Uterus (tissue), 2 donors: ENCODE results near the gene DSG4.

ENCODE experiments used
- POLR2A ChIP-seq, 2 donors: fragments of 450-650 bp; IDR thresholded peaks; one replicate each; pipeline ENCODE4 v1.6.1; 2016; ENCODE audit warnings: antibody characterized with exemption in 2 of 2, mild to moderate bottlenecking in 1 of 2, moderate library complexity in 1 of 2
- TF ChIP-seq, protein P1 (sequence below), 4 experiments: fragments of 200-600 bp in 2 of 4; fragments of 450-650 bp in 2 of 4; sonication (generic) in 2 of 4; IDR thresholded peaks; one replicate each; pipeline ENCODE4 v1.5.1; 2016 to 2019; ENCODE audit warnings: antibody characterized with exemption in 4 of 4, mild to moderate bottlenecking in 2 of 4, moderate library complexity in 1 of 4

DNA sequence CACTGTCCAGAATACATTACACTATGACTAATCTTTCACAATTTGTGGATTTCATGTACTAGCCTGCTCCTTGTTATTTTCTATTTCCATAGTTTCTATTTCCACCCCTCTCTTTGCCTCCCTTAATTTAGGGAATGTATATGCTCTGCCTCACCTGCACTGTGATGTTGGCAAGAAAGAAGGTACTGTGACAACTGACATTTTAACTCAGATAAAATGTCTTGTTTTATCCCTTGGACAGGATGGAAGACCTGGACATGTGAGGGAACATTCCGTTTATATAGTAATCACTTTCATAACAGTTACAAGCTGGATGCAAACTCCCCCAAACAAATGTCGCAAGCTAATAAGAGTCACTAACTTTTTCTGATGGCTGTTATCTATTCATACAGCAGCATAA, 49.4 kb downstream of the DSG4 start:
- TF ChIP-seq, protein P1, sequence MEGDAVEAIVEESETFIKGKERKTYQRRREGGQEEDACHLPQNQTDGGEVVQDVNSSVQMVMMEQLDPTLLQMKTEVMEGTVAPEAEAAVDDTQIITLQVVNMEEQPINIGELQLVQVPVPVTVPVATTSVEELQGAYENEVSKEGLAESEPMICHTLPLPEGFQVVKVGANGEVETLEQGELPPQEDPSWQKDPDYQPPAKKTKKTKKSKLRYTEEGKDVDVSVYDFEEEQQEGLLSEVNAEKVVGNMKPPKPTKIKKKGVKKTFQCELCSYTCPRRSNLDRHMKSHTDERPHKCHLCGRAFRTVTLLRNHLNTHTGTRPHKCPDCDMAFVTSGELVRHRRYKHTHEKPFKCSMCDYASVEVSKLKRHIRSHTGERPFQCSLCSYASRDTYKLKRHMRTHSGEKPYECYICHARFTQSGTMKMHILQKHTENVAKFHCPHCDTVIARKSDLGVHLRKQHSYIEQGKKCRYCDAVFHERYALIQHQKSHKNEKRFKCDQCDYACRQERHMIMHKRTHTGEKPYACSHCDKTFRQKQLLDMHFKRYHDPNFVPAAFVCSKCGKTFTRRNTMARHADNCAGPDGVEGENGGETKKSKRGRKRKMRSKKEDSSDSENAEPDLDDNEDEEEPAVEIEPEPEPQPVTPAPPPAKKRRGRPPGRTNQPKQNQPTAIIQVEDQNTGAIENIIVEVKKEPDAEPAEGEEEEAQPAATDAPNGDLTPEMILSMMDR (IDR thresholded peaks at IDR 0.05), result no peak
- TF ChIP-seq POLR2A (IDR thresholded peaks at IDR 0.05), result no peak
